Esophagus muscularis mucosa (tissue), 3 donors: ENCODE results near the gene MVB12B.

ENCODE experiments used
- POLR2A ChIP-seq: fragments of 450-650 bp; IDR thresholded peaks from one replicate; pipeline ENCODE4 v1.6.1; 2017; ENCODE audit warnings: antibody characterized with exemption, moderate library complexity, mild to moderate bottlenecking, low read depth
- POLR2AphosphoS5 ChIP-seq, 2 donors: sonication (generic); formaldehyde crosslinking; IDR thresholded peaks; one replicate each; pipeline ENCODE4 v1.6.1; 2017; ENCODE audit warnings: antibody characterized with exemption in 2 of 2
- TF ChIP-seq, protein P1 (sequence below), 3 experiments: fragments of 200-600 bp in 2 of 3; fragments of 450-650 bp in 1 of 3; sonication (generic) in 2 of 3; IDR thresholded peaks; one replicate each; pipeline ENCODE4 v1.5.1; 2017 to 2019; ENCODE audit warnings: antibody characterized with exemption in 3 of 3, mild to moderate bottlenecking in 2 of 3, moderate library complexity in 1 of 3

DNA sequence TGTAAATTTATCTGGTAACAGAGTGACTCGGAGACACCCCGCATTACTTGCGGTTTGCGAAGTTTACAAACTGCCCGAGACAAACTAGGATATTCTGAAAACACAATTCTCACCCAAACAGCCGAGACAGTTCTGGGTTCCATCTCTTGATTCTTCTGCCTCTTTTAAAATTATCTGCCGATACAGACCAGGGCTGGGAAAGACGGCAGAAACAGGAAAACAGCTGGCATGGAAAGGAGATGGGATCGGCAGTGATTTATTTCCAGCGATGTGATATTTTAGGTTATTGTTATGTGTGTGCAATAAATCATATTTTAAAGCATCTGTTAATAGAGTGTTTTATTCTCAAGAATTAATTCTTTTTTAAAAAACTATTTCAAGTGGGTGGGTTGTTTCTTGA lies 193.8 kb downstream of the MVB12B start:
- TF ChIP-seq, protein P1, sequence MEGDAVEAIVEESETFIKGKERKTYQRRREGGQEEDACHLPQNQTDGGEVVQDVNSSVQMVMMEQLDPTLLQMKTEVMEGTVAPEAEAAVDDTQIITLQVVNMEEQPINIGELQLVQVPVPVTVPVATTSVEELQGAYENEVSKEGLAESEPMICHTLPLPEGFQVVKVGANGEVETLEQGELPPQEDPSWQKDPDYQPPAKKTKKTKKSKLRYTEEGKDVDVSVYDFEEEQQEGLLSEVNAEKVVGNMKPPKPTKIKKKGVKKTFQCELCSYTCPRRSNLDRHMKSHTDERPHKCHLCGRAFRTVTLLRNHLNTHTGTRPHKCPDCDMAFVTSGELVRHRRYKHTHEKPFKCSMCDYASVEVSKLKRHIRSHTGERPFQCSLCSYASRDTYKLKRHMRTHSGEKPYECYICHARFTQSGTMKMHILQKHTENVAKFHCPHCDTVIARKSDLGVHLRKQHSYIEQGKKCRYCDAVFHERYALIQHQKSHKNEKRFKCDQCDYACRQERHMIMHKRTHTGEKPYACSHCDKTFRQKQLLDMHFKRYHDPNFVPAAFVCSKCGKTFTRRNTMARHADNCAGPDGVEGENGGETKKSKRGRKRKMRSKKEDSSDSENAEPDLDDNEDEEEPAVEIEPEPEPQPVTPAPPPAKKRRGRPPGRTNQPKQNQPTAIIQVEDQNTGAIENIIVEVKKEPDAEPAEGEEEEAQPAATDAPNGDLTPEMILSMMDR (IDR thresholded peaks at IDR 0.05), result no peak
- TF ChIP-seq POLR2A, result no peak
- no peak for TF ChIP-seq POLR2AphosphoS5 (IDR thresholded peaks at IDR 0.05)
